Stimulated activated naive CD8-positive, alpha-beta T cell treated with anti-CD3 and anti-CD28 coated beads, Interleukin-15, Interleukin-2, amounts not matched to agents 100 ng/mL and 50 ng/mL, for 24 hours (primary cell): ENCODE measurements around the gene NCKAP1.
"Not testable (repeated sequence)": the region's sequence is repeated elsewhere in the genome, so short reads cannot be mapped to it uniquely, and the experiment has no call there.

Experiments used
- H3K27ac Mint-ChIP-seq: one replicate; pipeline ENCODE4 v1.8.0; 2021; ENCODE audit warnings: mild to moderate bottlenecking, mixed read lengths
- H3K27me3 Mint-ChIP-seq: one replicate; pipeline ENCODE4 v1.8.0; 2021; ENCODE audit warnings: mixed read lengths
- H3K36me3 Mint-ChIP-seq: one replicate; pipeline ENCODE4 v1.8.0; 2021; ENCODE audit warnings: low read depth, mixed read lengths
- H3K4me1 Mint-ChIP-seq: one replicate; pipeline ENCODE4 v1.8.0; 2021; ENCODE audit warnings: low read depth, mixed read lengths
- H3K4me3 Mint-ChIP-seq: one replicate; pipeline ENCODE4 v1.8.0; 2021; ENCODE audit warnings: mild to moderate bottlenecking, mixed read lengths
- H3K9me3 Mint-ChIP-seq: one replicate; pipeline ENCODE4 v1.8.0; 2021; ENCODE audit warnings: mixed read lengths

Gene NCKAP1

DNA sequence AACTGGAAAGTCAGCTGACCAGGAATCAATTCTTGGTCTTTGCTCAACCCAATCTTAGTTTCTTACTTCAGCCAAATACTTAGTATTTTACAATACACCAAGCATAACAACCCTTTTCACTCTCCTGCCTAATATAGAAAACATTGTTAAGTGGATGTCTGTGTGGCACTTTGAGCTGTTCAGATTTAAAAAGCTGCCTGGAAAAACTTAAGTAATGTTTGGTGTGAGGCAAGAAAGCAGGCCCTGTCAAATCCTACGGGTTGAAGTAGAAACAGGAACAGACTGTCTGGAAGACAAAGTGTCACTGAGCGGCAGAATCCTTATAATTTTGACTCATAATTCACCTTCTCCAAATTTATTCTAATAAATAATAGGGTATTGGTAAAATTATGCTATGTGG lies 134.7 kb downstream of the NCKAP1 start:
- Mint-ChIP-seq H3K9me3 (no peaks in the 10 kb centered on the region), H3K36me3 (no peaks in the 10 kb centered on the region), H3K4me1 (no peaks in the 10 kb centered on the region), H3K27ac (no peak overlapping the region), H3K4me3 (no peak overlapping the region), H3K27me3 (no peaks in the 10 kb centered on the region)

DNA sequence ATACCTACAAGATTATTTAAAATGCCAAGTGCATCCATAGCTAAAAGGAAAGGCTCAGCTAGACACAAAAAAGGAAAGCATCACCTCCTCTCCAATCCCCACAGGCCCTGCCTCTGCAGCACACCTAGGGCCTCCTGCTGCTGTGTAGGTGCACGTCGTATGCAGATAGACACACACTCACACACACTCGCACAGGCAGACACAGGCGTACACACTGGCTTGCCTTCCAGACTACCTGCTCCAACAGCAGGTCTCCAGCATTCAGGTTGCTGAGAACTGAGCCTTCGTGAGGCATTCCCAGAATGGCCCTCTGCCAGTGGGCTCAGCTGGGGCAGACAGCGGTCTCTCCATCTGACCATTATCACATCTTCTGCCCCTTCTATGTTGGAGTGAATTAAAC lies 136.5 kb downstream of the NCKAP1 start:
- no peaks in the 10 kb centered on the region for H3K9me3 Mint-ChIP-seq
- H3K27me3 Mint-ChIP-seq = no peaks in the 10 kb centered on the region
- no peak overlapping the region for H3K27ac Mint-ChIP-seq
- H3K4me3 Mint-ChIP-seq = no peak overlapping the region
- no peaks in the 10 kb centered on the region for H3K36me3 Mint-ChIP-seq
- H3K4me1 Mint-ChIP-seq = no peaks in the 10 kb centered on the region

DNA sequence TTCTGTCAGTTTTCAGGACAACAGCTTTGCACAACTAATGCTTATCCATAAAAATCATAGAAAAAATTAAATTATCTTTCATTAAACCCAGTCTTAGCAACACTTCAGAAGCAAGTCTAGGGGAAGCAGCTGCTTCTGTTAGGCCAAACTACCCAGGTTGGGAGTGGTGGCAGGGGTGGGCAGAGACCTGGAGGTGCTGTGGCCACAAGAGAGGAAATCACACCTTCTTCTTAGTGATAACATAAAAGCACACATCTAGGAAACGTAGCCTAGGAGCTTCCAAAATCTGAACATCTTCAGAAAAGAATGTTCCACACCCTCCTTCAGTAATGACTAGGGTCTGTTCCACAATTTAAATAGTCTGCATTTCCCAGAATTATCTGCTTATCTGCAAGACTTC lies 139.5 kb downstream of the NCKAP1 start:
- Mint-ChIP-seq H3K4me1 (no peaks in the 10 kb centered on the region), H3K36me3 (no peaks in the 10 kb centered on the region), H3K4me3 (no peak overlapping the region), H3K9me3 (no peaks in the 10 kb centered on the region), H3K27me3 (no peaks in the 10 kb centered on the region), H3K27ac (no peak overlapping the region)

DNA sequence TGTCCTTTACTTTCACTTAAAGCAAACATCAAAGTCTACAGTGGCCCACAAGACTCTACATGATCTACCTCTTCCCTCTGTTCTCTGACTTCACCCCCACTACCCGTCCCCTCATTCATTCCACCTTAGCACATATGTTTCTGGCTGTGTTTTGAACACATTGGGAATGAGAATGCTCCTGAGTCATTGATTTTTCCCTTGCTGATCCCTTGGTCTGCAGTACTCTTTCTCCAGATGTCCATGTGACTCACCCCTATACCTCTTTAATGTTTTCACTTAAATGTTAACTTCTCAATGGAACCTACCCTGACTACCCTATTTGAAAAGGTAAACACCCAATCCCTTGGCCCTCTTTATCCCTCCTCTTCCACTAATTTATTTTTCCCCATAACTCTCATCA lies 141.1 kb downstream of the NCKAP1 start:
- H3K9me3 Mint-ChIP-seq = no peaks in the 10 kb centered on the region
- no peak overlapping the region for H3K27ac Mint-ChIP-seq
- no peaks in the 10 kb centered on the region for H3K4me1 Mint-ChIP-seq
- no peaks in the 10 kb centered on the region for H3K36me3 Mint-ChIP-seq
- peaks cover 1% of the 10 kb centered on the region for H3K27me3 Mint-ChIP-seq
- no peak overlapping the region for H3K4me3 Mint-ChIP-seq

DNA sequence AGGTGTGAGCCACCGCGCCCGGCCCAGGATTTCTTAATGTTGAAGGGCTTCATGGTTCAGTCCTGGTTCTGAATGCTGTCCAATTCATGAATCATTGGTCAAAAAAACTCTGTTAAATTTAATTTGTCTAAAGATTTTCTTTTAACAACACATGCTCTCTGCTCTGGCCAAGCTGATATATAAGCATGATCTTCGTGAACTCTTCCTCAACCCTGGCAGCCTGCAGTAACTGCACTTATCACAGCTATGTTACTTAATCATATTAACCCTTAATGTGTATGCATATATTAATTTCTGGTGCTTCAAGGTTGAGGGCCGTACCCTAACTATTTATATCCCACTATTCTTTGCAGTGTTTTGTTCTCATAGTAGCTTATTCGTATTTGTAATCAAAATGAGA lies 142.5 kb downstream of the NCKAP1 start:
- no peaks in the 10 kb centered on the region for H3K4me1 Mint-ChIP-seq
- H3K27me3 Mint-ChIP-seq = peaks cover 3% of the 10 kb centered on the region
- no peaks in the 10 kb centered on the region for H3K9me3 Mint-ChIP-seq
- H3K4me3 Mint-ChIP-seq = no peak overlapping the region
- H3K27ac Mint-ChIP-seq = no peak overlapping the region
- H3K36me3 Mint-ChIP-seq = no peaks in the 10 kb centered on the region

DNA sequence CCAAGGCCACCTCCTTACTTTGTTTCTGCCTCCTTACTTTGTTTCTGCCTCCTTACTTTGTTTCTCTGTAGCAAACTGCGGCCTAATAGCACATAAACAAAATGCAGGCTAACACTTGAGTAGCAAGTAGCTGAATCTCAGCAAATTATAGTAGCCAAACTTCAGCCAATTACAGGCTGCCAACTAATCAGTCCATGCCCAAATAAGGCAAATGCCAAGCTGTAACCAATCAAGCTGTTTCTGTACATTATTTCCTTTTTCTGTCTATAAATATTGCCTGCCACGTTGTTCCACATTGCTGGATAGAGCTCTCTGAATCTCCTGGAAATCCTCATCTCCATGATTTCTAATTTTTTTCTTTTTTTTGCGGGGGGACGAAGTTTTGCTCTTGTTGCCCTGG lies 143.1 kb downstream of the NCKAP1 start:
- Mint-ChIP-seq H3K27ac (no peak overlapping the region), H3K9me3 (no peaks in the 10 kb centered on the region), H3K36me3 (no peaks in the 10 kb centered on the region), H3K4me3 (no peak overlapping the region), H3K4me1 (no peaks in the 10 kb centered on the region), H3K27me3 (peaks cover 7% of the 10 kb centered on the region)

DNA sequence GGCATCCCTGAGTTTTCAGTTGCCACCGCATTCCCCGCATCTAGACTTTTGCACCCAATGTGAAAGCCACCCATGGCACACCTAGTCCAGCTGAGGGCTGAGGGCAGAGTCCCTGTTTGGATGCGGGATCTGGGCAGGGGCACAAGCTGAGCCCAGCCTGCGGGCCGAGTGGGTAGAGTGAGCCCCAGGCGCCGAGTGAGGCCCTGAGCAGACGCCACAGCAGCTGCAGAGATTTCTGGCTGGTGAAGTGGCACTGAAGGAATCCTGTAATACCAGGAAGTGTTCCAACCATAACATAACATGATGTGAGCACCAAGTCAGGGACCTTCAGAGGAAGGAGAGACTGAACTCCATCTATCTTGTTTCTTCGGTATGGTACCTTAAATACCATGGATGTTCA lies 144.1 kb downstream of the NCKAP1 start:
- Mint-ChIP-seq H3K27ac (no peak overlapping the region), H3K4me1 (no peaks in the 10 kb centered on the region), H3K36me3 (no peaks in the 10 kb centered on the region), H3K27me3 (peaks cover 10% of the 10 kb centered on the region), H3K4me3 (no peak overlapping the region), H3K9me3 (no peaks in the 10 kb centered on the region)

DNA sequence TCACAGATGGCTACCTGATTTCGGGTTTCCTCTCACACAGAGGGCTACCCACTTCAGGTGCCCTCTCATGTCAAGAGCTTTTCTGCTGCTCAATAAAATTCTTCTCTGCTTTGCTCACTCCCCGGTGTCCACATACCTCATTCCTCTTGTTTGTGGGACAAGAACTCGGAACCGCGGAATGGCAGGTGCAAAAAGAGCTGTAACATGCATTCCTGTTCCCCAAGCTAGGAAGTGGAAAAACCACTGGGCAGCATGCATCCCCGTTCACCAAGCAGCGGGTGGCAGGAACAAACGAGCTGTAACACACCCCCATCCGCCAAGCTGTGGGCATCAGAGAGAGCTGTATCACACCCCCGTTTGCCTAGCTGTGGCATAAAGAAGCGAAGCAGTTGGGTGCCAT lies 144.6 kb downstream of the NCKAP1 start:
- Mint-ChIP-seq H3K4me3 (no peak overlapping the region), H3K36me3 (no peaks in the 10 kb centered on the region), H3K4me1 (no peaks in the 10 kb centered on the region), H3K9me3 (no peaks in the 10 kb centered on the region), H3K27me3 (peaks cover 10% of the 10 kb centered on the region), H3K27ac (no peak overlapping the region)

DNA sequence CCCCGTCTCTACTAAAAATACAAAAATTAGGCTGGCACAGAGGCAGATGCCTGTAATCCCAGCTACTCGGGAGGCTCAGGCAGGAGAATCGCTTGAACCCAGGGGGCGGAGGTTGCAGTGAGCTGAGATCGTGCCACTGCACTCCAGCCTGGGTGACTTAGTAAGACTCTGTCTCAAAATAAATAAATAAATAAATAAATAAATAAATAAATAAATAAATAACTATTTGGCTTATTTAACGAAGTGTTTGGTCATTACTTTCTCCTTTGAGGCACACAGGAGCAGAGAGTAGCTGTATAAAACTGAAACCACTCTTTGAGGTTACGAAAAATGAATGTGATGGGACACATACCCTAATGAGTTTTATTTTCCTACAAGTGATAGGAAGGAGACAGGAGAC lies 145.2 kb downstream of the NCKAP1 start:
- H3K36me3 Mint-ChIP-seq, H3K27ac Mint-ChIP-seq, H3K4me3 Mint-ChIP-seq, H3K4me1 Mint-ChIP-seq, H3K9me3 Mint-ChIP-seq: not testable (repeated sequence)
- H3K27me3 Mint-ChIP-seq = peaks cover 10% of the 10 kb centered on the region

DNA sequence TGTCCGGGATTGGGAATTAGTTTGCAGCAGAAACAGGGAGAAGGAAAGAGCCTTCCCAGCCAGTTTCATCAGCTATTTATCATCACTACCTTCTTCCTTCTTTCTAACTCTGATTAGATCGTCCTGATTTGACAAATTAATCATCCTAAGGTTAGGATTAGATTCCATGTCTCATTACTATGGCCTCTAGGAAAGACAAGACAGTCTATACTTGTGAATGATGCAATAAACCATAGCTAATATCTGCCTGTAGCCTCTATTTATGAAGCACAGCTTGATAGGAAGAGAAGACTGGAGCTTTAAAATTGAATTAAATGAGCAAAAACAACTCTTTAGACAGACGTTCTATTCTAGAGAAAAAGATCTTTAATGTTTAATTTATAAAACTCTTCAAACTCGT lies 146.6 kb downstream of the NCKAP1 start:
- no peak overlapping the region for H3K4me3 Mint-ChIP-seq
- H3K27ac Mint-ChIP-seq = no peak overlapping the region
- no peaks in the 10 kb centered on the region for H3K9me3 Mint-ChIP-seq
- peaks cover 10% of the 10 kb centered on the region for H3K27me3 Mint-ChIP-seq
- H3K4me1 Mint-ChIP-seq = no peaks in the 10 kb centered on the region
- H3K36me3 Mint-ChIP-seq = no peaks in the 10 kb centered on the region

DNA sequence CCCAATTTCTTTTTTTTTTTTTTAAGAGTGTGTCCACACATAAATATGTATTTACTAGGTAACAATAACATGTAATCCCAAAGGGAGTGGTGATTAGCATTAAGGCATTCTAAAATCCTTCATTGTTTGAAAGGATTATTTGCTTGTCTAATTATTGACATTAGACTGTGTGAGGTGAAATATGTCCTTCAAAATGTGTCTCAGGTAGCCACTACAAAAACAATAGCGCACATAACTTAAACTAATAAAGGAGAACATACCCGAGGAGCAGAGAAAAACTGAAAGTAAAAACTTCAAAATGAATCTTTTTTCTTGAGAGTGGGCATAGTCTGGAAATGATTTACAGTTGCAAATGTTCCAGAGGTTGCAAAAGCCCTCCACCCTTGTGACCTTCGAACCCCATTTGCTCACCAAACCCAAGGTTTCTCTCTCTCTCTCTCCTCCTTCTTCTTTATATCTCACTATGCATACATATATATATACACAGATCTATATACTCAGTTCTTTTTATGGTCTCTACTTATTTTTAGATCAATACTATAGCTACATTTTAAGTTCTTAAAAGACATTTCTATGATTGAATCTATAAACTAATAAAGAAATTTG lies 147.4 kb downstream of the NCKAP1 start:
- Mint-ChIP-seq H3K36me3 (no peaks in the 10 kb centered on the region), H3K9me3 (no peaks in the 10 kb centered on the region), H3K4me1 (no peaks in the 10 kb centered on the region), H3K27me3 (peaks cover 10% of the 10 kb centered on the region), H3K27ac (no peak overlapping the region), H3K4me3 (no peak overlapping the region)

DNA sequence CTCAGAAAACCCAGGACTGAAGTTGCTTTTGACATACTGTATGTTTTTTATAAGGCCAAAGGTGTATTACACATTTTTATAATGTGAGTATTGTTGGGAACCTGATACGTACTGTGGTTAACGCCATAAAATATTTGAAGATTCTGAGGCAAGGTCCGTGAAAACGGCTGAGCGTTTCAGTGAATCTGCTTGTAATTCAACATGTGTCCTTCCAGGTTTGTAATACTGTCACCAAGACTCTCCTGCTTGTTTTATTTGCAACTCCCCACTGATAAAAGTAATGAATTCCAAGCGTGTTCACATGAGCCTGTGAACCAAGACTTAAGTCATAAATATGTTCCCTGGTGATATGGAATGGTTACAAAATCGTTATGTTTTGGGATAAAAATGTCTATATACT lies 148.0 kb downstream of the NCKAP1 start:
- peaks cover 10% of the 10 kb centered on the region for H3K27me3 Mint-ChIP-seq
- H3K36me3 Mint-ChIP-seq = no peaks in the 10 kb centered on the region
- no peaks in the 10 kb centered on the region for H3K4me1 Mint-ChIP-seq
- H3K4me3 Mint-ChIP-seq = no peak overlapping the region
- H3K9me3 Mint-ChIP-seq = no peaks in the 10 kb centered on the region
- no peak overlapping the region for H3K27ac Mint-ChIP-seq

DNA sequence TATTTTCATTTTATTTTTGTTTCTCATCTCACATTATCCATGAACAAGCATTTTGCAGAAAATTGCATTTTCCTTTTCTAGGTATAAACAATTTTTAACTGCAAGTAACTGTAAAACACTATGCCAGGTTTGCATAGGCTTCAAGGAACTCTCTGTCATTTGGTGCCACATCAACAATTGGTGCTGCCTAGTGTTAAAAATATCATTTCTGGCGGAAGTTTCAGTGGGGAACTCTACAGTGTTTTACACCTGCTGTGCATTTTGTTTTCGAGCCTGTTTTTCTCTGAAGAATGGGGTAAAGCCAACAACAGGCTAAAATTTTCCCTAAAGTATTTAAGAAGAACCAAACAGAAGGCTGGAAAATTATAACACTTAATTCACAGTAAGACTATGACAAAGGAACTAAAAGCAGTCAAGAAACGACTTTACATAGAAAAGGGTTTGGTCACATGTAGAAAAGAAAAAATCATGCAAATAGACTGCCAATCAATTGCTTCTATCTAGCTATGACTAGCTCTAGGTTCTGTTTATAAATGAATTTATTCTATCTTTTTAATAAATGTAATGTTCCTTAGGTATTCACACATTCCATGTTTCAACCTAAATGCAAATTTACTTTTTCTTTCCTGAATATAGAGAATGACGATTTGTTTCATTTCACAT lies 150.4 kb downstream of the NCKAP1 start:
- H3K4me1 Mint-ChIP-seq = no peaks in the 10 kb centered on the region
- H3K27ac Mint-ChIP-seq = no peak overlapping the region
- peaks cover 10% of the 10 kb centered on the region for H3K27me3 Mint-ChIP-seq
- H3K9me3 Mint-ChIP-seq = no peaks in the 10 kb centered on the region
- H3K36me3 Mint-ChIP-seq = no peaks in the 10 kb centered on the region
- no peak overlapping the region for H3K4me3 Mint-ChIP-seq

DNA sequence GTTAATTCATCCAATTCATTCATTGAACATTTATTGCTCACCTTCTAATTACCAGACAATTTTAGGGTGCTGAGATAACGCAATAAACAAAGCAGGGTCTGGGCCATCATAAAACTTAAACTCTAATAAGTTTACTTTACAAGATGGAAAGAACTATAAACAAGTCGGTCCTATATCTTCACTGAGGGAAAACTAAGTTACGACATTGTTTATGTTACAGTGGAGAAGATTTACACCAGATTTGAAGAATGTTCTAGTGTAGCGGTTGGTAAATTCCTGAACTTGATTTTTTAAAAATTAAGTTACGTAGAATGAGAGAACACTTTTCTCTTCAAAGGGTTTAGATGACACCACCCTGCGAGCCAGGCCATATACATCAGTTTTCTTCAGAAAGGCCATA lies 151.2 kb downstream of the NCKAP1 start:
- Mint-ChIP-seq H3K27me3 (peaks cover 9% of the 10 kb centered on the region), H3K4me1 (no peaks in the 10 kb centered on the region), H3K9me3 (no peaks in the 10 kb centered on the region), H3K27ac (no peak overlapping the region), H3K4me3 (no peak overlapping the region), H3K36me3 (no peaks in the 10 kb centered on the region)

DNA sequence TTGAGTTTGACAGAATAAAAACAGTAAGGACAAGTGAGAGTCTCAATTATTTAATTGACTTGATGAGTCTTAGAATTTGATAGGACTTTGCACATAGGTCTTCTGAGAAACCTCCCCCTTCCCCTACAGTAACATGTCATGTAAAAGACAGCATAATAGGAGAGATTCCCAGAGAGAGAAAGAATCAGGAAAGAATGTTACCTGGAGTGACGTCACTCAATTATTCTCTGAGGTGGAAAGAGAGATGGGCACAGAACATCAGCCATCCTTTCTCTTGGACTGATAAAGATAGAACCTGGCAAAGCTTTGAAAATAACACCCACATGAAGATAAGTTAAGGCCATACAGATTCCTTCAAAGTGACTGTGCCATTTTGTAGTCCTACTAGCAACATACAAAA lies 152.5 kb downstream of the NCKAP1 start:
- H3K36me3 Mint-ChIP-seq = no peaks in the 10 kb centered on the region
- peaks cover 7% of the 10 kb centered on the region for H3K27me3 Mint-ChIP-seq
- H3K27ac Mint-ChIP-seq = no peak overlapping the region
- H3K4me3 Mint-ChIP-seq = no peak overlapping the region
- H3K4me1 Mint-ChIP-seq = no peaks in the 10 kb centered on the region
- peaks cover 3% of the 10 kb centered on the region for H3K9me3 Mint-ChIP-seq

DNA sequence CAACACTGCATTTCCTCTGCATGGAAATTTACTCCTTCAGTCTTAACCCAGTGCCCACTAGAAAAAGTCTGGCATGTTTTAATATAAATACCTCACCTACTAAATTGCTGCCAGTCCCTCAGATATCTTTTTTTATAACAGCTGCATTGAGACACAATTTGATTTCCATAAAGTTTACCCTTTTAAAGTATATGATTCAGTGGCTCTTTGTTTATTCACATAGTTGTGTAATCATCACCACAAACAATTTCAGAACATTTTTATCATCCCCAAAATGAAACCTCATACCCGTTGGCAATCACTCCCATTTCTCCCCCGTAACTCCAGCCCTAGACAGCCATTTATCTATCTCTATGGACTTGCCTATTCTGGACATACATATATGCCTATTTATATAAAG lies 154.8 kb downstream of the NCKAP1 start:
- H3K4me3 Mint-ChIP-seq = no peak overlapping the region
- no peaks in the 10 kb centered on the region for H3K4me1 Mint-ChIP-seq
- H3K9me3 Mint-ChIP-seq = peaks cover 17% of the 10 kb centered on the region
- H3K27me3 Mint-ChIP-seq = no peaks in the 10 kb centered on the region
- no peaks in the 10 kb centered on the region for H3K36me3 Mint-ChIP-seq
- no peak overlapping the region for H3K27ac Mint-ChIP-seq
